Measurements from ENCODE around the gene PYGB.

The PYGB gene

GRCh38 chr20:25222461-25223178, 25.3 kb upstream of the PYGB start:
- TF ChIP-seq TAF1 (IDR thresholded peaks at IDR 0.05; ENCODE audit: low read depth) (no peak), YY1 (IDR thresholded peaks at IDR 0.05; ENCODE audit: low read depth) (no peak), USF1 (IDR thresholded peaks at IDR 0.05) (no peak), CREB1 (IDR thresholded peaks at IDR 0.05; ENCODE audit: low read depth) (no peak), TEAD4 (IDR thresholded peaks at IDR 0.05) (no peak), EGR1 (IDR thresholded peaks at IDR 0.05) (no peak), RAD21 (IDR thresholded peaks at IDR 0.05; ENCODE audit: low read depth) (no peak), TCF12 (IDR thresholded peaks at IDR 0.05; ENCODE audit: low read depth) (no peak), CEBPB (IDR thresholded peaks at IDR 0.05) (no peak), EP300 (IDR thresholded peaks at IDR 0.05; ENCODE audit: borderline replicate concordance) (no peak)
- TF ChIP-seq, protein P1, sequence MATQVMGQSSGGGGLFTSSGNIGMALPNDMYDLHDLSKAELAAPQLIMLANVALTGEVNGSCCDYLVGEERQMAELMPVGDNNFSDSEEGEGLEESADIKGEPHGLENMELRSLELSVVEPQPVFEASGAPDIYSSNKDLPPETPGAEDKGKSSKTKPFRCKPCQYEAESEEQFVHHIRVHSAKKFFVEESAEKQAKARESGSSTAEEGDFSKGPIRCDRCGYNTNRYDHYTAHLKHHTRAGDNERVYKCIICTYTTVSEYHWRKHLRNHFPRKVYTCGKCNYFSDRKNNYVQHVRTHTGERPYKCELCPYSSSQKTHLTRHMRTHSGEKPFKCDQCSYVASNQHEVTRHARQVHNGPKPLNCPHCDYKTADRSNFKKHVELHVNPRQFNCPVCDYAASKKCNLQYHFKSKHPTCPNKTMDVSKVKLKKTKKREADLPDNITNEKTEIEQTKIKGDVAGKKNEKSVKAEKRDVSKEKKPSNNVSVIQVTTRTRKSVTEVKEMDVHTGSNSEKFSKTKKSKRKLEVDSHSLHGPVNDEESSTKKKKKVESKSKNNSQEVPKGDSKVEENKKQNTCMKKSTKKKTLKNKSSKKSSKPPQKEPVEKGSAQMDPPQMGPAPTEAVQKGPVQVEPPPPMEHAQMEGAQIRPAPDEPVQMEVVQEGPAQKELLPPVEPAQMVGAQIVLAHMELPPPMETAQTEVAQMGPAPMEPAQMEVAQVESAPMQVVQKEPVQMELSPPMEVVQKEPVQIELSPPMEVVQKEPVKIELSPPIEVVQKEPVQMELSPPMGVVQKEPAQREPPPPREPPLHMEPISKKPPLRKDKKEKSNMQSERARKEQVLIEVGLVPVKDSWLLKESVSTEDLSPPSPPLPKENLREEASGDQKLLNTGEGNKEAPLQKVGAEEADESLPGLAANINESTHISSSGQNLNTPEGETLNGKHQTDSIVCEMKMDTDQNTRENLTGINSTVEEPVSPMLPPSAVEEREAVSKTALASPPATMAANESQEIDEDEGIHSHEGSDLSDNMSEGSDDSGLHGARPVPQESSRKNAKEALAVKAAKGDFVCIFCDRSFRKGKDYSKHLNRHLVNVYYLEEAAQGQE (IDR thresholded peaks at IDR 0.05; ENCODE audit: low read depth) = no peak
- TF ChIP-seq, protein P2, sequence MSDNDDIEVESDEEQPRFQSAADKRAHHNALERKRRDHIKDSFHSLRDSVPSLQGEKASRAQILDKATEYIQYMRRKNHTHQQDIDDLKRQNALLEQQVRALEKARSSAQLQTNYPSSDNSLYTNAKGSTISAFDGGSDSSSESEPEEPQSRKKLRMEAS (IDR thresholded peaks at IDR 0.05) = no peak

DNA sequence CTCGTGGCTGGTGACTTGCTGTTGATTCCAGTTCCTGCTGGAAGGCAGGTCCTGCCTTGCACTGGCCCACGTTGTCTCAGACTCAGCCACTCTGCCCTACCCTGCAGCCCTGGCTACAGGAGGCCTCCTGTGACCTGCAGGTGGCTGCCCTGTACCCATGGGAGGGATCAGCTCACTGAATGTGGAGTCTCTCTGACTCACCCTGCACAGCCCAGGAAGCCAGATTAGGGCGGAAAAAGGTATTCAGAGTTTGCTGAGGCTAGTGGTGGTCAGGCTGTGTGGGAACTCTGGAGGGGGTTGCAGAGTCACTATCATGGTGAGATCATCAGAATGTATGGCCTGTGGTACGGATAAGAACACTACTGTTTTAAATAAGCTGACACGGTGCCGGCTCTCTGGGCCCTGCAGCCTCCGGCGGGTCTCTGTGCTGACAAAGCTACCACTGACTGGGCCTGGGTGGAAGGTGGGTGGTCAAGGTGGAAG, 24.7 kb upstream of the PYGB start:
- no peak for TF ChIP-seq FOXM1 (IDR thresholded peaks at IDR 0.05; ENCODE audit: borderline replicate concordance, low read depth)
- no peak for TF ChIP-seq TAF1 (IDR thresholded peaks at IDR 0.05; ENCODE audit: low read depth)
- TF ChIP-seq TCF12 (IDR thresholded peaks at IDR 0.05; ENCODE audit: low read depth) = peak; percentile 34; the same call in 1 of the 2 replicates
- TF ChIP-seq RAD21 (IDR thresholded peaks at IDR 0.05; ENCODE audit: low read depth) = peak; percentile 30; the same call in 1 of the 2 replicates

DNA sequence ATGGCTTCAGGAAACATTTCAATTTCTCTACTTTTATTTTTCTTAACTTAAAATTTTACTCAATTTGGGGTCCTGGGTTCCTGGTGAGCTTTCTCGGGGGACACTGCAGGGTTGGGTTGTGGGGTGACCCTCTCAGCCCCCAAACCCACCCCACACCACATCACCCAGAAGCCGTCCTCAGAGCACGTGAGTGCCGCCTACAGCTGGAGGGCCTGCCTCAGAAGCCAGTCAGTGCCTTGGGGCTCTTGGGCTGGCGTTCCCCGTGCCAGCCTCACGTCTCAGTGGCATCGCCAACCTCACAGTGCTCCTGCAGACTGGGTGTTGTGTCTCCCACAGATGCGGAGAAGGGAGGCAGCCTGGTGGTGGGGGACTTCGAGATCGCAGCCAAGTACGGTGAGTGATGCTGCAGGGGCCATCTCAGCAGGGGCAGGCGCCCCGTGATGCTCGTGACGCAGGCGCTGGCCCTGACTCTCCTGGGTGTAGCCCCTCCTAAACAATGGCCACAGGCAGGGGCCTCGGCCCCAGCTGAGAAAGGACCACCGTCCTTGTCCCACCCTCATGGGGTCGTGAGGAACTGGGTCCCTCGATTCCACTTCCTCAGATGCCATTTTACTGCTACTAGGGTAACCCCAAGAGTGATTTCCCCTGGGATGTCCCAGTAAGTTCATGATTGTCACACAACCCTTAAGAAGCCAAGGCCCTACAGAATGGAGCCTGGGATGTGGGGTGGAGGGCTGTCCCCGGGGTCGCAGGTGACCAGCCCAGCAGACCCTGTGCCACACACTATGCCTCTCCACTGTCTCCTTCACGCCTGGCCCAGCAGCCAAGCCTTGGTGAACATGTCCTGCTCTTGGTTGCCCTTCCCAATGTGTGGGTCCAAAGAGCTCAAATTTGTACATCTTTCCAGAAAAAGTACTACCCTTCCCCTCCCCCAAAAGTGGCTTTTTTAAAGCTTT, 23.8 kb upstream of the PYGB start:
- TF ChIP-seq ZBTB7A (IDR thresholded peaks at IDR 0.05; ENCODE audit: low read depth) = no peak
- TF ChIP-seq RAD21 (IDR thresholded peaks at IDR 0.05; ENCODE audit: low read depth) = no peak
- TF ChIP-seq, protein P1 (IDR thresholded peaks at IDR 0.05; ENCODE audit: low read depth) = no peak
- no peak for TF ChIP-seq YY1 (IDR thresholded peaks at IDR 0.05; ENCODE audit: low read depth)
- TF ChIP-seq CEBPB (IDR thresholded peaks at IDR 0.05) = no peak
- TF ChIP-seq FOXM1 (IDR thresholded peaks at IDR 0.05; ENCODE audit: borderline replicate concordance, low read depth) = no peak
- TF ChIP-seq TAF1 (IDR thresholded peaks at IDR 0.05; ENCODE audit: low read depth) = no peak
- no peak for TF ChIP-seq EGR1 (IDR thresholded peaks at IDR 0.05)
- TF ChIP-seq EP300 (IDR thresholded peaks at IDR 0.05; ENCODE audit: borderline replicate concordance) = no peak
- TF ChIP-seq, protein P2 (IDR thresholded peaks at IDR 0.05) = no peak
- TF ChIP-seq TCF12 (IDR thresholded peaks at IDR 0.05; ENCODE audit: low read depth) = no peak
- TF ChIP-seq NFIC (IDR thresholded peaks at IDR 0.05) = no peak
- TF ChIP-seq CREB1 (IDR thresholded peaks at IDR 0.05; ENCODE audit: low read depth) = no peak
- no peak for TF ChIP-seq TEAD4 (IDR thresholded peaks at IDR 0.05)
- no peak for TF ChIP-seq USF1 (IDR thresholded peaks at IDR 0.05)

DNA sequence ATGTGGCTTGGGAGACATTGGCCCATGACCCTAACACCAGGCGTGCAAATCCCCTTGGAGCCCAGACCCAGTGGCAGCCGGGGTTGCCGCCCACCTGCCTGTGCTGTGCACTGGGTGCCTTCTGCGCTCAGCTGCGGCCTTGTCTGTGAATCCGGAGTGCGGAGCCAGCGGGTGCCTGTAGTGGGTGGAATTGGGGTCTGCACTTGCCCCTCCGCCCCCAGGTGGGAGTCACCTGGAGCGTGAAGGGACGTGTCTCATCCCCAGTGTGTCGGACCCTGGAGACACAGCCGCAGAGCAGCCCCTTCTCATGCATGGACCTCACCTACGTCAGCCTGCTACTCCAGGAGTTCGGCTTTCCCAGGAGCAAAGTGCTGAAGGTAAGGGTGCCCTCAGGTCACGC, 22.9 kb upstream of the PYGB start:
- TF ChIP-seq TCF12 (IDR thresholded peaks at IDR 0.05; ENCODE audit: low read depth) (no peak), ZBTB7A (IDR thresholded peaks at IDR 0.05; ENCODE audit: low read depth) (no peak), FOXM1 (IDR thresholded peaks at IDR 0.05; ENCODE audit: borderline replicate concordance, low read depth) (no peak), NFIC (IDR thresholded peaks at IDR 0.05) (no peak), TEAD4 (IDR thresholded peaks at IDR 0.05) (no peak), TAF1 (IDR thresholded peaks at IDR 0.05; ENCODE audit: low read depth) (no peak), CEBPB (IDR thresholded peaks at IDR 0.05) (no peak)
- TF ChIP-seq, protein P2 (IDR thresholded peaks at IDR 0.05) = no peak
- TF ChIP-seq, protein P1 (IDR thresholded peaks at IDR 0.05; ENCODE audit: low read depth) = no peak

All from Ishikawa (cell line).